Activated CD4-positive, alpha-beta T cell treated with anti-CD3 and anti-CD28 coated beads, Interleukin-2, Interleukin-4, amounts not matched to agents 100 ng/mL and 50 ng/mL, durations not matched to agents 16 hours and 8 hours (primary cell): ENCODE results near the gene VPS33A.
"Not testable (repeated sequence)": the region's sequence is repeated elsewhere in the genome, so short reads cannot be mapped to it uniquely, and the experiment has no call there.

Source experiments
- DNase-seq: peaks from one replicate; pipeline ENCODE4 v3.0.0-alpha.2; 2020; ENCODE audit warnings: low spot score

The VPS33A gene

GRCh38 chr12:122204167-122205052 lies 61.9 kb downstream of the VPS33A start:
- no peak for DNase-seq

GRCh38 chr12:122203301-122204166 lies 62.8 kb downstream of the VPS33A start, which contains the start of gene B3GNT4:
TSS of gene B3GNT4 (plus strand) at chr12:122203709. CDS start at chr12:122204619, 910 bp downstream.
- DNase-seq: peak; percentile 50

- not testable (repeated sequence) for DNase-seq
These were observed 63.5 kb downstream of the VPS33A start for GRCh38 chr12:122202811-122203210.

- DNase-seq: no peak
These were observed 64.3 kb downstream of the VPS33A start for GRCh38 chr12:122202017-122202416.

- DNase-seq: no peak
These were observed 64.9 kb downstream of the VPS33A start for GRCh38 chr12:122201381-122201780.

GRCh38 chr12:122200541-122201175 lies 65.6 kb downstream of the VPS33A start:
- no peak for DNase-seq

GRCh38 chr12:122199484-122200355 lies 66.6 kb downstream of the VPS33A start:
- DNase-seq: no peak

GRCh38 chr12:122197612-122197966 lies 68.7 kb downstream of the VPS33A start:
- DNase-seq: no peak

- no peak for DNase-seq
These were observed 70.9 kb downstream of the VPS33A start for GRCh38 chr12:122195405-122195804.

GRCh38 chr12:122194804-122195203 lies 71.5 kb downstream of the VPS33A start:
- no peak for DNase-seq

GRCh38 chr12:122192441-122192840 lies 73.9 kb downstream of the VPS33A start:
- no peak for DNase-seq

- DNase-seq: peak; percentile 78
These were observed 75.2 kb downstream of the VPS33A start for GRCh38 chr12:122190842-122191668.

- DNase-seq: no peak
These were observed 76.4 kb downstream of the VPS33A start for GRCh38 chr12:122189626-122190475.

GRCh38 chr12:122187466-122187865 lies 78.8 kb downstream of the VPS33A start:
- no peak for DNase-seq

- DNase-seq: no peak
These were observed 80.7 kb downstream of the VPS33A start for GRCh38 chr12:122185494-122186082.

GRCh38 chr12:122185079-122185478 lies 81.2 kb downstream of the VPS33A start:
- no peak for DNase-seq

- DNase-seq: no peak
These were observed 81.8 kb downstream of the VPS33A start for GRCh38 chr12:122184517-122184916.

GRCh38 chr12:122183588-122183940 lies 82.7 kb downstream of the VPS33A start:
- DNase-seq: no peak

- no peak for DNase-seq
These were observed 83.3 kb downstream of the VPS33A start, which contains the start of gene LRRC43 for GRCh38 chr12:122182887-122183587. TSS of gene LRRC43 (plus strand) at chr12:122183123. CDS start at chr12:122183145, 22 bp downstream.
